Measurements from ENCODE around the gene DIAPH3. TPM values are rescaled to one million over a fixed set of nuclear protein-coding genes. Genes with fewer than 3 reads are reported as not detected.
"Not testable (repeated sequence)": the region's sequence is repeated elsewhere in the genome, so short reads cannot be mapped to it uniquely, and the experiment has no call there.

DIAPH3 gene
- total RNA-seq, 3 donors from 2014 or later = 1.3 to 5.7 (median 3.1) TPM

GRCh38 chr13:60047918-60048317 is 115.8 kb downstream of the DIAPH3 start:
- ATAC-seq = no peak

DNA sequence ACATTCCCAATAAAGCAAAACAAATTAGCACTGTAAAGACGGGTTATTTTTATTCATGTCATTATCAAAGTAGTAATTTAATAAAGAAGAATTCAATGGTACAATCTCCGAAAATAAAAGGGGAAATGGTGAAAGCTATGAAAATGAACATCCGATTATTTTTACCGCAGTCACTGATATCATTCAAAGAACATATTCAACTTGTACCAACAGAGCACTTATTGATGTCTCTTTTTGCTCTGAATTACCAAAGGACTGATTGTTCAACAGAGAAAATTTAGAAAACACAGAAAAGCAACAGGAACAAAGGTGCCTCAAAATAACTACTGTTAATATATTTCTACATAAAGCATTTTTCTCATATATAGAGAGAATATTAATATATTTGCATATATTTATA is 119.4 kb downstream of the DIAPH3 start:
- ATAC-seq (no peak), DNase-seq (no peak)
- TF ChIP-seq CTCF (IDR thresholded peaks at IDR 0.05) = no peak
- H3K36me3 ChIP-seq (ENCODE audit: low read depth) = no peaks in the 10 kb centered on the region
- intact Hi-C loops (cut with DNase I, micrococcal nuclease) = no loop called here
- H3K4me3 ChIP-seq = no peak overlapping the region
- H3K4me1 ChIP-seq (ENCODE audit: low read depth) = no peaks in the 10 kb centered on the region
- no peaks in the 10 kb centered on the region for H3K9me3 ChIP-seq

More at GRCh38 chr13:60047918-60048317, 115.8 kb downstream of the DIAPH3 start:
- no peaks in the 10 kb centered on the region for H3K9me3 ChIP-seq
- no peak for TF ChIP-seq CTCF (IDR thresholded peaks at IDR 0.05)
- no peak for DNase-seq
- no peaks in the 10 kb centered on the region for H3K4me1 ChIP-seq (ENCODE audit: low read depth)
- H3K4me3 ChIP-seq = no peak overlapping the region
- intact Hi-C loops (cut with DNase I, micrococcal nuclease) = no loop called here
- no peaks in the 10 kb centered on the region for H3K36me3 ChIP-seq (ENCODE audit: low read depth)

GRCh38 chr13:60043262-60043661 is 120.5 kb downstream of the DIAPH3 start:
- ATAC-seq = no peak
- H3K4me1 ChIP-seq (ENCODE audit: low read depth) = no peaks in the 10 kb centered on the region
- no peak overlapping the region for H3K4me3 ChIP-seq
- H3K9me3 ChIP-seq = no peaks in the 10 kb centered on the region
- intact Hi-C loops (cut with DNase I, micrococcal nuclease) = no loop called here
- DNase-seq = no peak
- TF ChIP-seq CTCF (IDR thresholded peaks at IDR 0.05) = no peak
- no peaks in the 10 kb centered on the region for H3K36me3 ChIP-seq (ENCODE audit: low read depth)

GRCh38 chr13:60040668-60041067 is 123.1 kb downstream of the DIAPH3 start:
- H3K4me3 ChIP-seq; H3K9me3 ChIP-seq; intact Hi-C loops (cut with DNase I, micrococcal nuclease); H3K4me1 ChIP-seq (ENCODE audit: low read depth); DNase-seq; H3K36me3 ChIP-seq (ENCODE audit: low read depth); ATAC-seq: not testable (repeated sequence)

DNA sequence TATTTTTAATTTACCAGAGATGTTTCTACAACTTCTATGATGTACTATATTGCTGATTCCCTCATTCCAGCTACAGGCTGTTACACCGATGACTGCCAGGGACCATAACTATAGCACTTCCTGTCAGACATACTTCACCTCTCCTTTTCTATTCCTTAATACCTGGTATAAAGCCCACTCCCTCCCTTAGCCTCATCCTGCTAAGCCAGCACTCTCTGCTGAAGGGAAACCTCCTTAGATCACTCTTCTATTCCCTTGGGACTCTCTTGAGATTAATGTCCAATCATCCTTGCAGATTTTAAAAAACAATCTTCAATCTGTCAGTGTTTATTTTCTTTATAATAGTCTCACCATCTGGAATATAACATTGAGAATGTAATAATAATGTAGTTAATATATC is 127.9 kb downstream of the DIAPH3 start:
- no peak for TF ChIP-seq CTCF (IDR thresholded peaks at IDR 0.05)
- H3K9me3 ChIP-seq = no peaks in the 10 kb centered on the region
- intact Hi-C loops (cut with DNase I, micrococcal nuclease) = no loop called here
- no peak for ATAC-seq
- no peak for DNase-seq
- no peaks in the 10 kb centered on the region for H3K36me3 ChIP-seq (ENCODE audit: low read depth)
- no peak overlapping the region for H3K4me3 ChIP-seq
- no peaks in the 10 kb centered on the region for H3K4me1 ChIP-seq (ENCODE audit: low read depth)

DNA sequence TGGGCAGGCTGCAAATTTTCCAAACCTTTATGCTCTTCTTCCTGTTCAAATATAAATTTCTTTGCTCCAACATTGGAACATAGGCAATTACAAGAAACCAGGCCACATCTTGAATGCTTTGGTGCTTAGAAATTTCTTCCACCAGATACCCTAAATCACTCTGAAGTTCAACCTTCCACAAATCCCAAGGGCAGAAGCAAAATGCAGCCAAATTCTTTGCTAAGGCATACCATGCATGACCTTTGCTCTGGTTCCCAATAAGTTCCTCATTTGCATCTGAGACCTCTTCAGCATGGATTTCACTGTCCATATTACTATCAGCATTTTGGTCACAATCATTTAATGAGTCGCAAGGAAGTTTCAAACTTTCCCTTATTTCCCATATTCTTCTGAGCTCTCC is 130.9 kb downstream of the DIAPH3 start:
- no peaks in the 10 kb centered on the region for H3K36me3 ChIP-seq (ENCODE audit: low read depth)
- H3K4me1 ChIP-seq (ENCODE audit: low read depth) = no peaks in the 10 kb centered on the region
- H3K4me3 ChIP-seq = no peak overlapping the region
- DNase-seq (no peak), ATAC-seq (no peak)
- no peaks in the 10 kb centered on the region for H3K9me3 ChIP-seq
- TF ChIP-seq CTCF (IDR thresholded peaks at IDR 0.05) = no peak
- intact Hi-C loops (cut with DNase I, micrococcal nuclease) = no loop called here
